Progenitor cell of endocrine pancreas (in vitro differentiated cells): ENCODE measurements around the gene COBL. TPM values are rescaled to one million over a fixed set of nuclear protein-coding genes. Genes with fewer than 3 reads are reported as not detected.

ENCODE experiments used
- DNase-seq: peaks from one replicate; pipeline ENCODE4 v3.0.0; 2021; ENCODE audit warnings: low spot score; ENCODE audit not compliant: unreplicated experiment
- H3K27ac Mint-ChIP-seq: 2 replicates; pipeline ENCODE4 v1.8.0; 2021; ENCODE audit warnings: mild to moderate bottlenecking, moderate library complexity, mixed read lengths
- H3K27me3 Mint-ChIP-seq: 2 replicates; pipeline ENCODE4 v1.8.0; 2021; ENCODE audit warnings: mixed read lengths
- H3K36me3 Mint-ChIP-seq: 2 replicates; pipeline ENCODE4 v1.8.0; 2022; ENCODE audit warnings: mixed read lengths; ENCODE audit not compliant: insufficient read depth
- H3K4me1 Mint-ChIP-seq: 2 replicates; pipeline ENCODE4 v1.8.0; 2021; ENCODE audit warnings: low read depth, mixed read lengths
- H3K4me3 Mint-ChIP-seq: 2 replicates; pipeline ENCODE4 v1.8.0; 2021; ENCODE audit warnings: low read depth, mild to moderate bottlenecking, moderate library complexity, mixed read lengths
- H3K9me3 Mint-ChIP-seq: 2 replicates; pipeline ENCODE4 v1.8.0; 2021; ENCODE audit warnings: low read depth, mixed read lengths
- total RNA-seq: library from RNA; stranded (reverse); gene quantifications from 2 replicates; pipeline ENCODE4 v1.2.1, GENCODE V29; 2021
- TF ChIP-seq, protein P1 (sequence below): fragments of 200-600 bp; sonication (generic); IDR thresholded peaks from one replicate; pipeline ENCODE4 v1.5.0; 2021; ENCODE audit warnings: antibody characterized with exemption, mild to moderate bottlenecking; ENCODE audit not compliant: unreplicated experiment

The COBL gene
- total RNA-seq, 1 donor from 2014 or later, result 21.3 TPM

GRCh38 chr7:51303142-51303525 is 13.5 kb downstream of the COBL start:
- H3K36me3 Mint-ChIP-seq, result no peaks in the 10 kb centered on the region

DNA sequence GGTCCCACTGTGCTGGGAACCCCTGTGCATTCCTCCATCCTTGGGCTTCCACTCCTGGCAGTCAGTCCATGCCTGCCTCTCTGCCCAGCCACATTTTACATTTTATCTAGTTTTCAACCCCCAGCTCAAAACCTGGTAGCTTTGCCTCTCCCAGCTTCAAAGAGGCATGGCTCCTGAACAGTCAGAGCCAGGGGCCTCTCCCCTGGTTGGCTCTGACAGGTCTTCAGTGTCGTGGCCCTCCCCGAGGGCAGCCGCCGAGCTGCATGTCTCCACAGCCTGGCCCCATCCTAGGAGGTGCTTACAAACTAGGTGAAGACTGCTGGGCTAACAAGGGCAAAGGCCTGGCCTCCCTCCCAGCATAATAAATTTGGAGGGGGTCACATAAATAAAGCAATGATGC is 14.8 kb downstream of the COBL start:
- Mint-ChIP-seq H3K36me3 (no peaks in the 10 kb centered on the region), H3K27me3 (no peaks in the 10 kb centered on the region), H3K4me1 (peaks cover 4% of the 10 kb centered on the region), H3K4me3 (no peak overlapping the region), H3K9me3 (no peaks in the 10 kb centered on the region), H3K27ac (no peak overlapping the region)
- no peak for DNase-seq
- TF ChIP-seq, protein P1, sequence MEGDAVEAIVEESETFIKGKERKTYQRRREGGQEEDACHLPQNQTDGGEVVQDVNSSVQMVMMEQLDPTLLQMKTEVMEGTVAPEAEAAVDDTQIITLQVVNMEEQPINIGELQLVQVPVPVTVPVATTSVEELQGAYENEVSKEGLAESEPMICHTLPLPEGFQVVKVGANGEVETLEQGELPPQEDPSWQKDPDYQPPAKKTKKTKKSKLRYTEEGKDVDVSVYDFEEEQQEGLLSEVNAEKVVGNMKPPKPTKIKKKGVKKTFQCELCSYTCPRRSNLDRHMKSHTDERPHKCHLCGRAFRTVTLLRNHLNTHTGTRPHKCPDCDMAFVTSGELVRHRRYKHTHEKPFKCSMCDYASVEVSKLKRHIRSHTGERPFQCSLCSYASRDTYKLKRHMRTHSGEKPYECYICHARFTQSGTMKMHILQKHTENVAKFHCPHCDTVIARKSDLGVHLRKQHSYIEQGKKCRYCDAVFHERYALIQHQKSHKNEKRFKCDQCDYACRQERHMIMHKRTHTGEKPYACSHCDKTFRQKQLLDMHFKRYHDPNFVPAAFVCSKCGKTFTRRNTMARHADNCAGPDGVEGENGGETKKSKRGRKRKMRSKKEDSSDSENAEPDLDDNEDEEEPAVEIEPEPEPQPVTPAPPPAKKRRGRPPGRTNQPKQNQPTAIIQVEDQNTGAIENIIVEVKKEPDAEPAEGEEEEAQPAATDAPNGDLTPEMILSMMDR, result no peak

More at GRCh38 chr7:51303142-51303525, 13.5 kb downstream of the COBL start:
- H3K4me3 Mint-ChIP-seq, result no peak overlapping the region
- H3K27me3 Mint-ChIP-seq, result peaks cover 2% of the 10 kb centered on the region
- H3K9me3 Mint-ChIP-seq, result no peaks in the 10 kb centered on the region
- TF ChIP-seq, protein P1, result no peak
- H3K4me1 Mint-ChIP-seq, result peaks cover 4% of the 10 kb centered on the region
- DNase-seq, result no peak
- H3K27ac Mint-ChIP-seq, result no peak overlapping the region

- no peaks in the 10 kb centered on the region for H3K36me3 Mint-ChIP-seq
- no peaks in the 10 kb centered on the region for H3K27me3 Mint-ChIP-seq
- H3K4me1 Mint-ChIP-seq, result peaks cover 8% of the 10 kb centered on the region
- H3K27ac Mint-ChIP-seq, result no peak overlapping the region
- no peak for DNase-seq
- TF ChIP-seq, protein P1, result no peak
- H3K9me3 Mint-ChIP-seq, result no peaks in the 10 kb centered on the region
- no peak overlapping the region for H3K4me3 Mint-ChIP-seq
These were observed 15.6 kb downstream of the COBL start for GRCh38 chr7:51300762-51301674.

DNA sequence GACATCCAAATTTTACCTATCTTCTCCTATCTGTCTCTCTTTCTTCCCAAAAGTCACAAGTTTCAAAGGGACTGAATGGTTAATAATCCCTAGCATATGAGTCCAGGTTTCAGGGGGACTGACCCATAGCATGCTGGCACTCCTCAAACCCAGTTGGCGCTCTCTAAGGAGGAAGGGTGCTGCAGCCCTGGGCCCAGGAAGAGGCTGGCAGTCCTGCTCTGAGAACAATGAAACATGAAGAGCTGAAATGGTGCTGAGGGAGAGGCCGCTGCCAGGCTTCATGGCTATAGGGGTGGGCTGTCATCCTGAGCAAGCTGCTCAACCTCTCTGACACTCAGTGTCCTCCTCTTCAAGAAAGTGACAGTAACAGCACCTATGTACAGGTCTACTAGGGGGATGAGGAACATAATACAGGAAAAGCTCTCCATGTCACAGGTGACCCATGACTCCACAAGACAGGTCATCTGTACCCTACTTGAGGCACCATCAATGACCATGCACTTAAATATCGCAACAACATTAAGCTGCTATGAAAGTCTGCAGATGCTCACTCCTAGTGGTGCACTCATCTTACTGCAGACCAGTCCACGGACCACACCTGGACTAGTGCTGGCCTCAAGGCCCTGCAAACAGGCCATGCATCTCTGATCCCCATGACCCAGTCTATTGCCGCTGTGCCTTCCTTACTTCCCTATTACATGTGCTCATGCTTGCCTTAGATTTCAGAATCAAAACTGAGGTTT is 17.0 kb downstream of the COBL start:
- no peak for DNase-seq
- no peak overlapping the region for H3K4me3 Mint-ChIP-seq
- TF ChIP-seq, protein P1, result peak; percentile 20
- no peak overlapping the region for H3K27ac Mint-ChIP-seq
- H3K4me1 Mint-ChIP-seq, result peaks cover 14% of the 10 kb centered on the region
- H3K9me3 Mint-ChIP-seq, result no peaks in the 10 kb centered on the region
- H3K27me3 Mint-ChIP-seq, result no peaks in the 10 kb centered on the region
- no peaks in the 10 kb centered on the region for H3K36me3 Mint-ChIP-seq

DNA sequence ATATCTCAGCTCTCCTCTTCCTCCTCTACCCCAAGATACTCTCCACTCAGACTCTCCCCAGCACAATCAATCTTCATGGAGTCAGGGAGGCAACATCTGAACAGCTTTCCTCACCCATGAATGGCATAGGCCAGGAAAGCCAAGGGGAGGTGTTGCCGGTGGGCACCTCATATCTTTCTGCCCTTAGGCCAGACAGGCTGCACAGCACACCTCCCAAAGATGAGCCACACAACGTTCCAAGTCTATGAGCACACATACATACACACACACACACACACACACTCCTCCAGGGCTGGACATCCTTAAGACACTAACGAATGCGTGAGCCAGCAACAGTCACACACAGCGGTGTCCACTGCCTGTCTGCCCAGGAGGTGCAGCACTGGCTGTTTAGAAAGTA is 17.7 kb downstream of the COBL start:
- Mint-ChIP-seq H3K4me3 (no peak overlapping the region), H3K4me1 (peaks cover 14% of the 10 kb centered on the region), H3K9me3 (no peaks in the 10 kb centered on the region), H3K36me3 (no peaks in the 10 kb centered on the region), H3K27ac (no peak overlapping the region), H3K27me3 (no peaks in the 10 kb centered on the region)
- TF ChIP-seq, protein P1, result no peak
- DNase-seq, result no peak
